Midbrain (tissue), 1 donor: ENCODE data around the gene FAM20B.

Source experiments
- DNase-seq: peaks from one replicate; lab custom pipeline; 2025; lab: John Stamatoyannopoulos, UW

FAM20B gene

GRCh38 chr1:179048339-179049124 lies 22.8 kb downstream of the FAM20B start:
- no peak for DNase-seq

GRCh38 chr1:179052776-179053175 lies 27.1 kb downstream of the FAM20B start:
- no peak for DNase-seq

- DNase-seq, result peak; percentile 4
Observed at GRCh38 chr1:179053486-179053885, 27.8 kb downstream of the FAM20B start.

- no peak for DNase-seq
Observed at GRCh38 chr1:179055937-179056336, 30.2 kb downstream of the FAM20B start.

GRCh38 chr1:179058487-179059483 lies 33.1 kb downstream of the FAM20B start:
- no peak for DNase-seq

- DNase-seq, result no peak
Observed at GRCh38 chr1:179061360-179062282, 35.9 kb downstream of the FAM20B start.

- no peak for DNase-seq
Observed at GRCh38 chr1:179066471-179066870, 40.8 kb downstream of the FAM20B start.

GRCh38 chr1:179077396-179077795 lies 51.7 kb downstream of the FAM20B start:
- no peak for DNase-seq

- DNase-seq, result peak; percentile 73
Observed at GRCh38 chr1:179079113-179079761, 53.5 kb downstream of the FAM20B start.

- DNase-seq, result no peak
Observed at GRCh38 chr1:179080866-179081686, 55.4 kb downstream of the FAM20B start.

GRCh38 chr1:179081687-179082332 lies 56.1 kb downstream of the FAM20B start, which contains the start of gene TOR3A:
TSS of gene TOR3A (plus strand) at chr1:179082070. CDS start at chr1:179082129, 59 bp downstream.
- DNase-seq, result peak; percentile 90

GRCh38 chr1:179082333-179082998 lies 56.8 kb downstream of the FAM20B start:
- no peak for DNase-seq

GRCh38 chr1:179082999-179083335 lies 57.3 kb downstream of the FAM20B start:
- no peak for DNase-seq

- DNase-seq, result no peak
Observed at GRCh38 chr1:179083533-179083932, 57.8 kb downstream of the FAM20B start.

GRCh38 chr1:179087665-179088064 lies 62.0 kb downstream of the FAM20B start:
- no peak for DNase-seq

- no peak for DNase-seq
Observed at GRCh38 chr1:179089827-179090482, 64.3 kb downstream of the FAM20B start.

GRCh38 chr1:179090522-179090921 lies 64.8 kb downstream of the FAM20B start:
- no peak for DNase-seq

- DNase-seq, result no peak
Observed at GRCh38 chr1:179090923-179091322, 65.2 kb downstream of the FAM20B start.
